ENCODE results near the gene C12orf42. TPM values are rescaled to one million over a fixed set of nuclear protein-coding genes. Genes with fewer than 3 reads are reported as not detected.

Gene C12orf42
- total RNA-seq, 1 experiment from 2014 or later: not detected

GRCh38 chr12:103303484-103303883, 192.3 kb downstream of the C12orf42 start:
- H3K4me3 ChIP-seq (ENCODE audit: low read length): no peak overlapping the region
- no peaks in the 10 kb centered on the region for H3K36me3 ChIP-seq (ENCODE audit: low read depth, low read length)
- H3K9me2 ChIP-seq (replicated peaks; ENCODE audit: low read length): no peaks in the 10 kb centered on the region
- intact Hi-C loops (cut with micrococcal nuclease): no loop called here
- H3K27me3 ChIP-seq (ENCODE audit: low read length): no peaks in the 10 kb centered on the region
- ATAC-seq: no peak
- H3F3A ChIP-seq (ENCODE audit: low read length, unreplicated experiment): no peaks in the 10 kb centered on the region
- no peak overlapping the region for H3K27ac ChIP-seq (ENCODE audit: low read length)
- DNase-seq: no peak
- TF ChIP-seq EZH2 (IDR thresholded peaks at IDR 0.05; ENCODE audit: low read length, unreplicated experiment) (no peak), EZH2phosphoT487 (IDR thresholded peaks at IDR 0.05; ENCODE audit: borderline replicate concordance, low read length) (no peak)
- TF ChIP-seq, protein P1, sequence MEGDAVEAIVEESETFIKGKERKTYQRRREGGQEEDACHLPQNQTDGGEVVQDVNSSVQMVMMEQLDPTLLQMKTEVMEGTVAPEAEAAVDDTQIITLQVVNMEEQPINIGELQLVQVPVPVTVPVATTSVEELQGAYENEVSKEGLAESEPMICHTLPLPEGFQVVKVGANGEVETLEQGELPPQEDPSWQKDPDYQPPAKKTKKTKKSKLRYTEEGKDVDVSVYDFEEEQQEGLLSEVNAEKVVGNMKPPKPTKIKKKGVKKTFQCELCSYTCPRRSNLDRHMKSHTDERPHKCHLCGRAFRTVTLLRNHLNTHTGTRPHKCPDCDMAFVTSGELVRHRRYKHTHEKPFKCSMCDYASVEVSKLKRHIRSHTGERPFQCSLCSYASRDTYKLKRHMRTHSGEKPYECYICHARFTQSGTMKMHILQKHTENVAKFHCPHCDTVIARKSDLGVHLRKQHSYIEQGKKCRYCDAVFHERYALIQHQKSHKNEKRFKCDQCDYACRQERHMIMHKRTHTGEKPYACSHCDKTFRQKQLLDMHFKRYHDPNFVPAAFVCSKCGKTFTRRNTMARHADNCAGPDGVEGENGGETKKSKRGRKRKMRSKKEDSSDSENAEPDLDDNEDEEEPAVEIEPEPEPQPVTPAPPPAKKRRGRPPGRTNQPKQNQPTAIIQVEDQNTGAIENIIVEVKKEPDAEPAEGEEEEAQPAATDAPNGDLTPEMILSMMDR (conservative IDR thresholded peaks at IDR 0.05; ENCODE audit: low read depth, low read length): no peak
- H3K9ac ChIP-seq (ENCODE audit: low read length): no peak overlapping the region
- no peaks in the 10 kb centered on the region; the same call in 1 of the 2 replicates for H3K9me3 ChIP-seq (ENCODE audit: low read length)
- no peaks in the 10 kb centered on the region for H3K4me1 ChIP-seq (ENCODE audit: insufficient read depth, low read length)
- no peaks in the 10 kb centered on the region for H3K79me2 ChIP-seq (ENCODE audit: low read length)
- H2AFZ ChIP-seq (ENCODE audit: low read length): no peak overlapping the region
- H4K20me1 ChIP-seq (ENCODE audit: low read length): no peaks in the 10 kb centered on the region
- no TSS peak for BruUV-seq (replicated peaks)
- H3K4me2 ChIP-seq (ENCODE audit: low read length): no peak overlapping the region
- ChIA-PET POLR2A (ENCODE audit: unreplicated experiment) (no interaction called here), CTCF (no interaction called here)

DNA sequence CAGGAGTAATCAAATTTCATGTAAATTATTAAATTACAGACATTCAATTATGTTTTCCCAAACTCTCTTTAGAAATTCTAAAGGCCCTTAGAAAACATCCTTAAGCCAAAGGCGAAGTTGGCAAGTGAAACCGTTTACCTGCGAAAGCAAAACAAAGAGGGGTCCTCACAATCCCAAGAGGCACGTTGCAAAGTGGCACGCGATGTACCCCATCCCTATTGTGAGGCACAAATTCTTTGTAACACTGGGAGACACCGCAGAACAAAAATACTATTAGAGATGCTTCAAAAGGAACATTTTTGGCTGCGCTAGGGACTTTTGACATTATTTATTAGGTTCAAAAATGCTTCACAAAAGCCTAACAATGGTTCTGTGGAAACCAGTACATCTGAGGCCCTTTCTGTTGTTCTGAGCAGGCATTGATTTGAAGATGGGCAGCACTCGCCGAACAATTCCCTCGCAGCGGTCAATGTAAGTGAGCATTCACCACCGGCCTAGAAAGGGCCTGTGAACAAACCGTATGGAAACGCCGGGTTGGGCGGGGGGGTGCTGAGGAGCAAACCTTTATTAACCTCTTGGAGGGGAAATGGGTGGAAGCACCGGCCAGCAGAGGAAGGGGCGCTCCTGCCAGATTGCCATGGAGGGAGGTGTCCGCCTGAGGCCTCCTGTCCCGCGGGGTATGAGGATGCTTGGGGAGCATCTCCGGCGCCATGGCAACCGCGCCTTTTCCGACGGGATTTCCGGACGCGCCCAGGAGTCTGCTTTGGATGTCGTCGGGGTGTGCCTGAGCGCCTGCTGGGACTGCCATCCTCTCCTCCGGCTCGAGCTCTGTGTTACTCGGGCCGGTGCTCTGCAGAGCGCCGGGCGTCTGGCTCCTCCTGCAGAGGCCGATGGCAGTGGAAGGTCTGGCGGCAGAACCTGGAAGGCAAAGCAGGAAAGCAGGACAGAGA, 193.9 kb downstream of the C12orf42 start:
- CTCF ChIA-PET: no interaction called here
- Histone ChIP-seq H3K9me3 (ENCODE audit: low read length) (no peaks in the 10 kb centered on the region; the same call in 1 of the 2 replicates), H2AFZ (ENCODE audit: low read length) (no peak overlapping the region), H3K9me2 (replicated peaks; ENCODE audit: low read length) (no peaks in the 10 kb centered on the region), H3K4me1 (ENCODE audit: insufficient read depth, low read length) (no peaks in the 10 kb centered on the region), H3K36me3 (ENCODE audit: low read depth, low read length) (no peaks in the 10 kb centered on the region), H3K27ac (ENCODE audit: low read length) (no peak overlapping the region), H3K4me2 (ENCODE audit: low read length) (no peak overlapping the region), H3K27me3 (ENCODE audit: low read length) (no peaks in the 10 kb centered on the region), H3K4me3 (ENCODE audit: low read length) (no peak overlapping the region), H4K20me1 (ENCODE audit: low read length) (no peaks in the 10 kb centered on the region), H3F3A (ENCODE audit: low read length, unreplicated experiment) (no peaks in the 10 kb centered on the region), H3K79me2 (ENCODE audit: low read length) (no peaks in the 10 kb centered on the region), H3K9ac (ENCODE audit: low read length) (no peak overlapping the region)
- DNase-seq (no peak), ATAC-seq (no peak)
- BruUV-seq (replicated peaks): no TSS peak
- TF ChIP-seq, protein P1 (conservative IDR thresholded peaks at IDR 0.05; ENCODE audit: low read depth, low read length): no peak
- TF ChIP-seq EZH2 (IDR thresholded peaks at IDR 0.05; ENCODE audit: low read length, unreplicated experiment) (no peak), EZH2phosphoT487 (IDR thresholded peaks at IDR 0.05; ENCODE audit: borderline replicate concordance, low read length) (no peak)
- POLR2A ChIA-PET (ENCODE audit: unreplicated experiment): no interaction called here
- intact Hi-C loops (cut with micrococcal nuclease): no loop called here

DNA sequence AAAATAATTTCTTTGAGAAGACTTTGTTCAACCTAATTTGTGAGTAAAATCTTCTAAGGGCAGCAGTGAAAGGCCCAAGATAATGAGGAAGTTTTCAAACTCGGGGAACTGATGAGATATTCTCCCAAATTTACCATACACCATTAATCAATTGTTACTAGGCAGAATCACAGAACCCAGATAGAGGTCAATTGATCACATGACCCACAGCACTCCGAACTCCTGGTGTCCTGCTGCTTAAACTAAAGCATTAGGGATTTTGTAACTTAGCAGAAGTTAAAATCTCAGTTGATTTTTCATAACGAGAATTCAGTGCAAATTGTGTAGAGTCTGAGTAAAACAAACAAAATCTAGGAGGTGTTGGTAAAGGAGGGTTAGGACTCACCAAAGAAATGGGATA, 207.8 kb downstream of the C12orf42 start:
- H3K27ac ChIP-seq (ENCODE audit: low read length): no peak overlapping the region
- no peaks in the 10 kb centered on the region for H3K79me2 ChIP-seq (ENCODE audit: low read length)
- no peaks in the 10 kb centered on the region for H3F3A ChIP-seq (ENCODE audit: low read length, unreplicated experiment)
- no peaks in the 10 kb centered on the region for H3K4me1 ChIP-seq (ENCODE audit: insufficient read depth, low read length)
- TF ChIP-seq EZH2 (IDR thresholded peaks at IDR 0.05; ENCODE audit: low read length, unreplicated experiment) (no peak), EZH2phosphoT487 (IDR thresholded peaks at IDR 0.05; ENCODE audit: borderline replicate concordance, low read length) (no peak)
- TF ChIP-seq, protein P1 (conservative IDR thresholded peaks at IDR 0.05; ENCODE audit: low read depth, low read length): no peak
- no peak overlapping the region for H3K4me3 ChIP-seq (ENCODE audit: low read length)
- intact Hi-C loops (cut with micrococcal nuclease): no loop called here
- no peak for DNase-seq
- H3K9ac ChIP-seq (ENCODE audit: low read length): no peak overlapping the region
- ATAC-seq: no peak
- H3K9me3 ChIP-seq (ENCODE audit: low read length): 0 out of 2 replicates have a peak, but pooled peaks cover 4% of the 10 kb centered on the region
- H3K9me2 ChIP-seq (replicated peaks; ENCODE audit: low read length): no peaks in the 10 kb centered on the region
- ChIA-PET POLR2A (ENCODE audit: unreplicated experiment) (no interaction called here), CTCF (no interaction called here)
- no peak overlapping the region for H2AFZ ChIP-seq (ENCODE audit: low read length)
- no TSS peak for BruUV-seq (replicated peaks)
- no peak overlapping the region for H3K4me2 ChIP-seq (ENCODE audit: low read length)
- H3K36me3 ChIP-seq (ENCODE audit: low read depth, low read length): no peaks in the 10 kb centered on the region
- H4K20me1 ChIP-seq (ENCODE audit: low read length): no peaks in the 10 kb centered on the region
- no peaks in the 10 kb centered on the region for H3K27me3 ChIP-seq (ENCODE audit: low read length)
